DND-41 (cell line): Measurements from ENCODE around the gene ZNF592.

Experiments used
- CTCF ChIP-seq: IDR thresholded peaks from 2 replicates; pipeline ENCODE4 v1.5.1; 2012; ENCODE audit warnings: borderline replicate concordance, low read length, moderate library complexity, mild to moderate bottlenecking; ENCODE audit not compliant: poor library complexity, severe bottlenecking; ENCODE audit errors: extremely low read depth
- EZH2 ChIP-seq: IDR thresholded peaks from 3 replicates; pipeline ENCODE4 v1.6.1; 2012; ENCODE audit warnings: borderline replicate concordance, low read depth, mild to moderate bottlenecking, moderate library complexity, low read length, inconsistent platforms; ENCODE audit not compliant: severe bottlenecking

GRCh38 chr15:84727429-84727828 lies 21.0 kb upstream of the ZNF592 start:
- TF ChIP-seq CTCF (no peak), EZH2 (no peak)
